Heart left ventricle (tissue), 16 donors: ENCODE results near the gene PANK2. TPM values are rescaled to one million over a fixed set of nuclear protein-coding genes. Genes with fewer than 3 reads are reported as not detected.
"Not testable (repeated sequence)": the region's sequence is repeated elsewhere in the genome, so short reads cannot be mapped to it uniquely, and the experiment has no call there.

Source experiments
- ATAC-seq, 4 donors: fragments of 200-7000 bp; cut with Tn5 transposase; one replicate each; pipeline ENCODE4 v1.9.1; 2020 to 2022; ENCODE audit warnings: moderate library complexity in 4 of 4, mild to moderate bottlenecking in 3 of 4, moderate number of reproducible peaks in 1 of 4
- DNase-seq, 5 donors: peaks; one replicate each; pipeline ENCODE4 v3.0.0-alpha.2; 2020
- H3K27ac ChIP-seq, 12 donors: fragments of 200-600 bp; sonication (generic) in 4 of 12; one replicate each; pipeline versions ENCODE4 v1.5.0 to v1.8.0; 2016 to 2022; ENCODE audit warnings: mild to moderate bottlenecking in 2 of 12
- H3K27me3 ChIP-seq, 9 donors: fragments of 200-600 bp; sonication (generic) in 2 of 9; one replicate each; pipeline versions ENCODE4 v1.5.1 to v1.8.0; 2016 to 2022; ENCODE audit warnings: mild to moderate bottlenecking in 3 of 9
- H3K36me3 ChIP-seq, 9 donors: fragments of 200-600 bp; sonication (generic) in 2 of 9; one replicate each; pipeline versions ENCODE4 v1.5.0 to v1.8.0; 2018 to 2022; ENCODE audit warnings: mild to moderate bottlenecking in 2 of 9
- H3K4me1 ChIP-seq, 12 donors: fragments of 200-600 bp; sonication (generic) in 4 of 12; one replicate each; pipeline versions ENCODE4 v1.5.0 to v1.8.0; 2016 to 2022; ENCODE audit warnings: mild to moderate bottlenecking in 3 of 12
- H3K4me3 ChIP-seq, 12 donors: fragments of 200-600 bp; sonication (generic) in 4 of 12; one replicate each; pipeline versions ENCODE4 v1.5.0 to v1.8.0; 2017 to 2022; ENCODE audit warnings: mild to moderate bottlenecking in 9 of 12, moderate library complexity in 4 of 12
- H3K9me3 ChIP-seq, 12 donors: fragments of 200-600 bp; sonication (generic) in 4 of 12; one replicate each; pipeline versions ENCODE4 v1.5.0 to v1.8.0; 2016 to 2022; ENCODE audit warnings: mild to moderate bottlenecking in 1 of 12
- POLR2A ChIP-seq, 2 donors: fragments of 450-650 bp; IDR thresholded peaks; one replicate each; pipeline ENCODE4 v1.6.1; 2017; ENCODE audit warnings: antibody characterized with exemption in 2 of 2, mild to moderate bottlenecking in 2 of 2, moderate library complexity in 2 of 2
- WGBS, 4 donors: extraction: QIAGEN DNeasy Blood & Tissue Kit in 2 of 4; methylation state at CpG; one replicate each; pipeline versions ENCODE4 v1.1.5 to v1.1.7; 2013 to 2018; 5-methylcytosine and 5-hydroxymethylcytosine counted together
- intact Hi-C, 10 donors: fragments of 100-400 bp; cut with DNase I; formaldehyde crosslinking; loops; one replicate each; pipeline versions ENCODE4 v1.11.1 to v1.14.2; 2022
- microRNA counts, 2 donors: library from miRNA; unstranded; fragments of <30 nt; microRNA quantifications; one replicate each; lab custom pipeline; 2016
- microRNA-seq, 4 donors: library from miRNA; unstranded; fragments of <30 nt; microRNA quantifications; one replicate each; pipeline versions ENCODE4 to v1.2.0, GENCODE V29; 2017 to 2020
- polyA plus RNA-seq, 2 donors: library from polyadenylated mRNA; stranded (reverse); fragments of 200-250 nt; gene quantifications; one replicate each; pipeline ENCODE4 v1.2.3, GENCODE V29; 2013
- total RNA-seq, 9 donors: library from RNA; depleted of rRNA in 2 of 9; stranded (reverse); fragments of >200 nt in 2 of 9; fragmentation: NEBNext Ultra II Directional in 3 of 9; extraction: Animal tissue kit (Norgen Biotek cat#: 25700) in 3 of 9; gene quantifications; one replicate each; pipeline versions ENCODE4 v1.1.0 to v1.2.4, GENCODE V29; 2016 to 2023
- TF ChIP-seq, protein P1 (sequence below), 12 donors: fragments of 200-600 bp; sonication (generic) in 4 of 12; IDR thresholded peaks; one replicate each; pipeline versions ENCODE4 v1.5.0 to v1.8.0; 2018 to 2022; ENCODE audit warnings: antibody characterized with exemption in 12 of 12, mild to moderate bottlenecking in 5 of 12
- donor health status: ischemic (EF 13 %, LVEDD 7.1; RV severe dilation, severe dysfunction).
- donor health status: healthy with polysubstance abuse.
- donor health status: DM: no; HTN: yes; CAD: no.
- donor health status: DM: no; HTN: no; CAD: no.
- donor health status: ischemic (EF 25% LVEDD 6.9; RV normal size, moderate dysfunction).
- donor health status: ischemic (EF 25% LVEDD 5.7; RV mildly dilated, moderate dysfunction).
- donor health status: healthy.
- donor health status: DM: yes; HTN: yes; CAD: no.
- donor health status: ischemic (EF 35%, LVEDD 5.7; RV mildly dilated, moderate dysfunction).
- donor health status: nonischemic (EF 11% LVEDD 7.7; RV severe dilation, severe dysfunction).
- donor health status: DM: yes; HTN: yes; CAD: no.
- donor health status: PGD.
- donor health status: ischemic (EF 29% LVEDD 5.4; RV normal size, mild dysfunction).
- donor health status: nonischemic (EF 23%, LVEDD 6.1; RV moderate dilation, normal function).

PANK2 gene
- total and polyA plus RNA-seq, 11 donors, result 13.9 to 28.9 (median 18.1) TPM

DNA sequence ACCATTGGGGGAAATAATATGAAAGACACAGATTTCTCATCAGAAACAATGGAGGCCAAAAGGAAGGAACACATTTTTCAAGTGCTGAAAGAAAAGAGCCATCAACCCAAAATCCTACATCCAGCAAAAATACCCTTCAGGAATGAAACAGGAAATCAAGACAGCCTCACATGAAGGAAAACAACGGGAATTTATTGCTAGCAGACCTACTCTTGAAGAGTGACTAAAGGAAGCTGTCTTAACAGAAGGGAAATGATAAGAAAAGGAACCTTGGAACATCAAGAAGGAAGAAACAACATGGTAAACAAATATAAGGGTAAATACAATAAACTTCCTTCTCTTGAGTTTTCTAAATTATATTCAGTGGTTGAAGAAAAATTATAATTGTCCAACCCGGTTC lies 82.0 kb downstream of the PANK2 start:
- ATAC-seq (no peak), DNase-seq (no peak)
- H3K9me3 ChIP-seq, result peaks cover 0 to 11% (median 2%) of the 10 kb centered on the region in 12 donors
- intact Hi-C loops, result loop anchor here in 1 of 10 donors (10.0 kb wide), 1 partner anchor 86 kb away; the partner anchor contains the start of gene PANK2
- no peak overlapping the region for H3K4me3 ChIP-seq
- no peak overlapping the region for H3K27ac ChIP-seq
- H3K4me1 ChIP-seq, result peaks cover 0 to 12% (median under 1%) of the 10 kb centered on the region in 12 donors
- no peaks in the 10 kb centered on the region for H3K27me3 ChIP-seq
- H3K36me3 ChIP-seq, result no peaks in the 10 kb centered on the region
- WGBS, 4 donors, result 57 to 73% (median 71%) methylated on average over 2 of the region's 2 CpGs
- TF ChIP-seq, protein P1, sequence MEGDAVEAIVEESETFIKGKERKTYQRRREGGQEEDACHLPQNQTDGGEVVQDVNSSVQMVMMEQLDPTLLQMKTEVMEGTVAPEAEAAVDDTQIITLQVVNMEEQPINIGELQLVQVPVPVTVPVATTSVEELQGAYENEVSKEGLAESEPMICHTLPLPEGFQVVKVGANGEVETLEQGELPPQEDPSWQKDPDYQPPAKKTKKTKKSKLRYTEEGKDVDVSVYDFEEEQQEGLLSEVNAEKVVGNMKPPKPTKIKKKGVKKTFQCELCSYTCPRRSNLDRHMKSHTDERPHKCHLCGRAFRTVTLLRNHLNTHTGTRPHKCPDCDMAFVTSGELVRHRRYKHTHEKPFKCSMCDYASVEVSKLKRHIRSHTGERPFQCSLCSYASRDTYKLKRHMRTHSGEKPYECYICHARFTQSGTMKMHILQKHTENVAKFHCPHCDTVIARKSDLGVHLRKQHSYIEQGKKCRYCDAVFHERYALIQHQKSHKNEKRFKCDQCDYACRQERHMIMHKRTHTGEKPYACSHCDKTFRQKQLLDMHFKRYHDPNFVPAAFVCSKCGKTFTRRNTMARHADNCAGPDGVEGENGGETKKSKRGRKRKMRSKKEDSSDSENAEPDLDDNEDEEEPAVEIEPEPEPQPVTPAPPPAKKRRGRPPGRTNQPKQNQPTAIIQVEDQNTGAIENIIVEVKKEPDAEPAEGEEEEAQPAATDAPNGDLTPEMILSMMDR (IDR thresholded peaks at IDR 0.05), result no peak
- TF ChIP-seq POLR2A (IDR thresholded peaks at IDR 0.05), result no peak

DNA sequence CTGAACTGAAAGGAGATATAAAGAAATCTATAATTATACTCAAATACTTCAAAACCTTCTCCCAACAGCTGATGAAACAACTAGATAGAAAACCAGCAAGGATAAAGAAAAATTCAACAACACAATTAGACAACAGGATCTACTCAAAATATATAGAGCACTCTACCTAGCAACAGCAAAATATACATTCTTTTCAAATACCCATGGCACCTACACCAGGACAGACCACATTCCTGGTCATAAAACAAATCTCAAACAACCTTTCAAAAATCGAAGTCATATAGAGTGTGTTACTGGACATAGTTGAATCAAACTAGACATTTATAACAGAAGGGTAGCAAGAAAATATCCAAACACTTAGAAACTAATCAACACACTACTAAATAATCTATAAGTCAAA lies 83.0 kb downstream of the PANK2 start:
- H3K4me1 ChIP-seq, result peaks cover 0 to 12% (median 2%) of the 10 kb centered on the region in 12 donors
- H3K9me3 ChIP-seq, result peaks cover 0 to 11% (median 2%) of the 10 kb centered on the region in 12 donors
- 94 to 100% (median 96%) methylated on average over 1 of the region's 1 CpG for WGBS, 4 donors
- intact Hi-C loops, result loop anchor here in 1 of 10 donors (10.0 kb wide), 1 partner anchor 87 kb away; the partner anchor contains the start of gene PANK2
- H3K27ac ChIP-seq, result no peak overlapping the region
- DNase-seq, result no peak
- H3K27me3 ChIP-seq, result no peaks in the 10 kb centered on the region
- ATAC-seq, result no peak
- H3K4me3 ChIP-seq, result no peak overlapping the region
- no peaks in the 10 kb centered on the region for H3K36me3 ChIP-seq
- TF ChIP-seq, protein P1 (IDR thresholded peaks at IDR 0.05), result no peak
- TF ChIP-seq POLR2A (IDR thresholded peaks at IDR 0.05), result no peak

DNA sequence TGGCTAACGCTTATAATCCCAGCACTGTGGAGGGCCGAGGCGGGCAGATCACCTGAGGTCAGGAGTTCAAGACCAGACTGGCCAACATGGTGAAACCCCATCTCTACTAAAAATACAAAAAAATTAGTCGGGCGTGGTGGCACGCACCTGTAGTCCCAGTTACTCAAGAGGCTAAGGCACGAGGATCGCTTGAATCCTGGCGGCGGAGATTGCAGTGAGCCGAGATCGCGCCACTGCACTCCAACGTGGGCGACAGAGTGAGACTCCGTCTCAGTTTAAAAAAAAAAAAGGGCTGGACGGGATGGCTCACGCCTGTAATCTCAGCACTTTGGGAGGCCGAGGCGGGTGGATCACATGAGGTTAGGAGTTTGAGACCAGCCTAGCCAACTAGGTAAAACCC lies 83.4 kb downstream of the PANK2 start:
- 95 to 98% (median 97%) methylated on average over 20 of the region's 20 CpGs for WGBS, 4 donors
- not testable (repeated sequence) for DNase-seq, H3K4me3 ChIP-seq, H3K27ac ChIP-seq, H3K27me3 ChIP-seq, H3K36me3 ChIP-seq, ATAC-seq
- H3K4me1 ChIP-seq, result peaks cover 0 to 12% (median 2%) of the 10 kb centered on the region in 12 donors
- H3K9me3 ChIP-seq, result peaks cover 0 to 11% (median 2%) of the 10 kb centered on the region in 12 donors
- intact Hi-C loops, result loop anchor here in 1 of 10 donors (10.0 kb wide), 1 partner anchor 88 kb away; the partner anchor contains the start of gene PANK2

DNA sequence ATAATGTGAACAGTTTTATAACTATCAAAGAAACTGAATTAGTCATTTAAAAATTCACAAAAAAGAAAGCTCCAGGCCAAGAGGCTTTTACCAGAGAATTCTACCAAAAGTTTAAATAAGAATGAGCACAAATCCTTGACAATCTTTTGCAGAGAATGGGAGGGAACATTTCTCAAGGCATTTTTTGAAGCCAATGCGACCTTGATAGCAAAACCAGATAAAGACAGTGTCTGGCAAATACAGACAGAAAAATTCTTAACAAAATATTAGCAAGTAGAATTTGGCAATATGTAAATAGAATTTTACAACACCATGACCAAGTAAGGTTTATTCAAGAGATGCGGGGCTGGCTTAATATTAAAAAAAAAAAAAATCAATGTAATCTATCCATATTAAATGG lies 84.5 kb downstream of the PANK2 start:
- ATAC-seq, result no peak
- H3K27ac ChIP-seq, result no peak overlapping the region
- WGBS, 4 donors, result 76 to 88% (median 78%) methylated on average over 2 of the region's 2 CpGs

DNA sequence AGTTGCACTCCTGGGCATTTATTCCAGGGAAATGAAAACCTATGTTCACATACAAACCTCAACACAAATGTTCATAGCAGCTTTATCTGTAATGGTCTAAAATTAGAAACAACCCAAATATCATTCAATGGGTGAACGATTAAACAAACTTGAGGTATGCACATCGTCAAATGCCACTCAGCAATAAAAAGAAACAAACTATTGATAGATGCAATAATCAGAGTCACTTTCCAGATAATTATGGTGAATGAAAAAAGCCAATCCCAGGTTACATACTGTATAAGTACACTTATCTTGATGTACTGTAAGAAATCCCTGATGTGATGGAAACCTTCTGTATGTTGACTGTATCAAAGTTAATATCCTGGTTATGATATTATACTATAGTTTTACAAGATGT lies 87.3 kb downstream of the PANK2 start:
- peak in 1 of 4 donors; percentile 38 for ATAC-seq

More for the DNA sequence above, 84.5 kb downstream of the PANK2 start:
- no peak for TF ChIP-seq POLR2A (IDR thresholded peaks at IDR 0.05)
- peaks cover 0 to 11% (median 2%) of the 10 kb centered on the region in 12 donors for H3K9me3 ChIP-seq
- H3K27me3 ChIP-seq, result no peaks in the 10 kb centered on the region
- no peak for DNase-seq
- H3K4me3 ChIP-seq, result no peak overlapping the region
- H3K4me1 ChIP-seq, result peaks cover 0 to 12% (median 2%) of the 10 kb centered on the region in 12 donors
- no peaks in the 10 kb centered on the region for H3K36me3 ChIP-seq
- intact Hi-C loops, result loop anchor here in 1 of 10 donors (10.0 kb wide), 1 partner anchor 89 kb away; the partner anchor contains the start of gene PANK2

More for the DNA sequence above, 87.3 kb downstream of the PANK2 start:
- peaks cover 0 to 24% (median 6%) of the 10 kb centered on the region in 12 donors for H3K4me1 ChIP-seq
- DNase-seq, result no peak
- no peak overlapping the region for H3K27ac ChIP-seq
- 30 to 37% (median 30%) methylated on average over 2 of the region's 2 CpGs for WGBS, 4 donors
- no peak overlapping the region for H3K4me3 ChIP-seq
- H3K27me3 ChIP-seq, result no peaks in the 10 kb centered on the region
- TF ChIP-seq, protein P1 (IDR thresholded peaks at IDR 0.05), result no peak
- TF ChIP-seq POLR2A (IDR thresholded peaks at IDR 0.05), result no peak
- intact Hi-C loops, result loop anchor here in 1 of 10 donors (10.0 kb wide), 1 partner anchor 92 kb away; the partner anchor contains the start of gene PANK2
- H3K9me3 ChIP-seq, result peaks cover 0 to 11% (median 2%) of the 10 kb centered on the region in 12 donors
- no peaks in the 10 kb centered on the region for H3K36me3 ChIP-seq

MicroRNAs encoded within 50 kb of the gene (microRNA counts, 767-probe panel; counts per million panel counts)
- 71.6 to 309 counts per million in 2 donors for microRNA hsa-miR-103a-3p (lab: Ali Mortazavi, UCI)

Small RNA genes lying within 50 kb of the gene (microRNA-seq; reads per million reads assigned to microRNA genes)
- gene MIR103A2 (0 to 0.77 (median 0.17) reads per million in 4 donors), gene MIR103B2 (0 reads per million in 4 donors)

Other genes with a start within 250 kb of the PANK2 start
- gene GFRA4, start 226.0 kb upstream of the PANK2 start, total RNA-seq, result not detected
- gene GFRA4, start 226.0 kb upstream of the PANK2 start, polyA plus RNA-seq, result not detected
- 10 to 100 TPM in 2 of 9 donors, 1 to 10 TPM in 7; 2.3 to 10.7 (median 3.5) TPM for gene ADAM33, start 207.4 kb upstream of the PANK2 start, total RNA-seq
- gene ADAM33, start 207.4 kb upstream of the PANK2 start, polyA plus RNA-seq, result 10 to 100 TPM in 1 of 2 donors, 1 to 10 TPM in 1; 3.2 to 21.2 TPM
- gene SIGLEC1, start 176.8 kb upstream of the PANK2 start, total RNA-seq, result 10 to 100 TPM in 2 of 9 donors, 1 to 10 TPM in 7; 1.5 to 51.9 (median 5.7) TPM
- 1 to 10 TPM; 1.9 to 6.1 TPM for gene SIGLEC1, start 176.8 kb upstream of the PANK2 start, polyA plus RNA-seq
- 10 to 100 TPM; 10.4 to 35.7 (median 14.3) TPM for gene HSPA12B, start 156.7 kb upstream of the PANK2 start, total RNA-seq
- gene HSPA12B, start 156.7 kb upstream of the PANK2 start, polyA plus RNA-seq, result 10 to 100 TPM; 11.8 to 17.3 TPM
- gene ADISSP, start 121.6 kb upstream of the PANK2 start, total RNA-seq, result 10 to 100 TPM in 6 of 9 donors, 1 to 10 TPM in 3; 7.8 to 22.2 (median 13.7) TPM
- gene ADISSP, start 121.6 kb upstream of the PANK2 start, polyA plus RNA-seq, result 10 to 100 TPM in 1 of 2 donors, 1 to 10 TPM in 1; 9.8 to 19.3 TPM
- gene SPEF1, start 107.9 kb upstream of the PANK2 start, total RNA-seq, result under 1 TPM in 4 of 9 donors, not detected in 5; 0.18 to 0.65 (median 0.30) TPM
- gene SPEF1, start 107.9 kb upstream of the PANK2 start, polyA plus RNA-seq, result under 1 TPM; 0.11 to 0.17 TPM
- gene CENPB, start 102.6 kb upstream of the PANK2 start, total RNA-seq, result 100 to 1,000 TPM in 1 of 9 donors, 10 to 100 TPM in 8; 56.2 to 122 (median 74.0) TPM
- gene CENPB, start 102.6 kb upstream of the PANK2 start, polyA plus RNA-seq, result 100 to 1,000 TPM in 1 of 2 donors, 10 to 100 TPM in 1; 77.1 to 105 TPM
- 10 to 100 TPM in 4 of 9 donors, 1 to 10 TPM in 5; 4.0 to 30.4 (median 8.6) TPM for gene CDC25B, start 93.1 kb upstream of the PANK2 start, total RNA-seq
- gene CDC25B, start 93.1 kb upstream of the PANK2 start, polyA plus RNA-seq, result 10 to 100 TPM in 1 of 2 donors, 1 to 10 TPM in 1; 6.8 to 17.2 TPM
- 10 to 100 TPM; 10.5 to 18.6 (median 12.0) TPM for gene AP5S1, start 68.8 kb upstream of the PANK2 start, total RNA-seq
- gene AP5S1, start 68.8 kb upstream of the PANK2 start, polyA plus RNA-seq, result 10 to 100 TPM in 1 of 2 donors, 1 to 10 TPM in 1; 9.5 to 10.5 TPM
- gene MAVS, start 42.6 kb upstream of the PANK2 start, total RNA-seq, result 10 to 100 TPM; 32.5 to 74.0 (median 43.3) TPM
- 10 to 100 TPM; 41.8 to 49.6 TPM for gene MAVS, start 42.6 kb upstream of the PANK2 start, polyA plus RNA-seq
- 10 to 100 TPM in 2 of 9 donors, 1 to 10 TPM in 7; 4.2 to 15.2 (median 6.4) TPM for gene RNF24, start 126.2 kb downstream of the PANK2 start, total RNA-seq
- 1 to 10 TPM; 1.2 to 6.8 TPM for gene RNF24, start 126.2 kb downstream of the PANK2 start, polyA plus RNA-seq